ENCODE data around the gene PFN1. TPM values are rescaled to one million over a fixed set of nuclear protein-coding genes. Genes with fewer than 3 reads are reported as not detected.

The PFN1 gene
- total and polyA plus RNA-seq, 2 experiments from 2014 or later: 244 to 706 TPM

DNA sequence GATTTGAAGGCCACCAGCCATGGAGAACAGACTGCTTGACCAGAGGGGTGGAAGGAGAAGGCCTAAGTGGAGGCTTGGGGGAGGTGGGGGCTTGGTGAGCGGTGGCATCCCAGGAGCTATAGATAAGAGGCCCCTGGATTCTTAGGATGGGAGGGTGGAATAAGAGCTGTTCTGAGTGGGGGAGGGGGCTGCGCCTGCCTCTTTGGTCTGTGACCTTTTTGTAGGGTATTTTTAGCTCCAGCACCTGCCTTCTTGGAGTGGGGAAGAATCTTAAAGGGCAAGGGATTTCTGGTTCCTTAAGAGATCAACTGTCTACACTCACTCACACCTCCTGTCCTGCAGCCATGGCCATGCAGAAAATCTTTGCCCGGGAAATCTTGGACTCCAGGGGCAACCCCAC is 3.2 kb upstream of the PFN1 start:
- DNase-seq (ENCODE audit: low spot score): no peak
- Histone ChIP-seq H3K27me3 (no peaks in the 10 kb centered on the region), H4K20me1 (ENCODE audit: insufficient read depth, poor library complexity, severe bottlenecking) (peaks cover 5% of the 10 kb centered on the region), H3K4me1 (ENCODE audit: insufficient read depth) (peaks cover 16% of the 10 kb centered on the region), H3K4me2 (peak overlapping the region; percentile 86), H3K36me3 (replicated peaks; ENCODE audit: insufficient read depth, low read depth) (no peaks in the 10 kb centered on the region), H3K79me2 (peaks cover 18% of the 10 kb centered on the region), H3K9me3 (ENCODE audit: low read depth) (no peaks in the 10 kb centered on the region), H3K27ac (no peak overlapping the region), H2AFZ (no peak overlapping the region), H3K4me3 (no peak overlapping the region), H3K9me2 (replicated peaks; ENCODE audit: insufficient read depth) (no peaks in the 10 kb centered on the region)
- TF ChIP-seq, protein P1, sequence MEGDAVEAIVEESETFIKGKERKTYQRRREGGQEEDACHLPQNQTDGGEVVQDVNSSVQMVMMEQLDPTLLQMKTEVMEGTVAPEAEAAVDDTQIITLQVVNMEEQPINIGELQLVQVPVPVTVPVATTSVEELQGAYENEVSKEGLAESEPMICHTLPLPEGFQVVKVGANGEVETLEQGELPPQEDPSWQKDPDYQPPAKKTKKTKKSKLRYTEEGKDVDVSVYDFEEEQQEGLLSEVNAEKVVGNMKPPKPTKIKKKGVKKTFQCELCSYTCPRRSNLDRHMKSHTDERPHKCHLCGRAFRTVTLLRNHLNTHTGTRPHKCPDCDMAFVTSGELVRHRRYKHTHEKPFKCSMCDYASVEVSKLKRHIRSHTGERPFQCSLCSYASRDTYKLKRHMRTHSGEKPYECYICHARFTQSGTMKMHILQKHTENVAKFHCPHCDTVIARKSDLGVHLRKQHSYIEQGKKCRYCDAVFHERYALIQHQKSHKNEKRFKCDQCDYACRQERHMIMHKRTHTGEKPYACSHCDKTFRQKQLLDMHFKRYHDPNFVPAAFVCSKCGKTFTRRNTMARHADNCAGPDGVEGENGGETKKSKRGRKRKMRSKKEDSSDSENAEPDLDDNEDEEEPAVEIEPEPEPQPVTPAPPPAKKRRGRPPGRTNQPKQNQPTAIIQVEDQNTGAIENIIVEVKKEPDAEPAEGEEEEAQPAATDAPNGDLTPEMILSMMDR (IDR thresholded peaks at IDR 0.05; ENCODE audit: poor library complexity): no peak
- TF ChIP-seq EZH2phosphoT487 (IDR thresholded peaks at IDR 0.05; ENCODE audit: low read depth, severe bottlenecking, unreplicated experiment) (no peak), EZH2 (IDR thresholded peaks at IDR 0.05; ENCODE audit: borderline replicate concordance) (no peak)
- WGBS (ENCODE audit: low lambda C conversion rate, missing lambda C conversion rate): 81% methylated on average over 3 of the region's 3 CpGs

DNA sequence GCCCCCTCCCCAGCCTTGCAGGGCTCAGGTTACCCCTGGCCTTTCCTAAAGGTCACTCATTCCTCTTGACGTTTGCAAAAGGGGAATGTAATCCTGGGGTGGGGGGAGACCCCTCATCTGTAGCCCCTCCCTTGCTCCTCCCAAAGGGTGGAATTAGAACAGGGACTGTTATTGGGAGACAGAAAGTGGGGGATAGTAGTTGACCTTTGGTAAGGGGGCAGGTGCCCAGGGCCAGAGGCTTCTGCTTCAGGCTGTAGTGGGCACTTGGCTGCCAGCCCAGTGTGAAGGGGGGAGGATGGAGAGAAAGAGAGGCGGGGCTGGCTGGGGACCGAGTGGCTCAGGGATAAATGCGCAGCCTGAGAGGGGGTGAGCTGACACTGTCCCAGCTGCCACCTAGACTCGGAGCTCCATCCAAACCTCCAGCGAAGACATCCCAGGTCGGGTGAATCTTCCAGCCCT is 2.4 kb upstream of the PFN1 start, which contains the start of gene ENO3:
Gene ENO3, plus strand, starts transcription at position 374 of the 459 bp plus-strand sequence. CDS start 711 bp downstream, outside the sequence.
- peaks cover 10% of the 10 kb centered on the region for H4K20me1 ChIP-seq (ENCODE audit: insufficient read depth, poor library complexity, severe bottlenecking)
- H3K9me2 ChIP-seq (replicated peaks; ENCODE audit: insufficient read depth): no peaks in the 10 kb centered on the region
- H3K36me3 ChIP-seq (replicated peaks; ENCODE audit: insufficient read depth, low read depth): no peaks in the 10 kb centered on the region
- DNase-seq (ENCODE audit: low spot score): peak; percentile 45
- peak within 1 kb of the TSS; percentile 72 for H2AFZ ChIP-seq
- H3K4me2 ChIP-seq: peak within 1 kb of the TSS; percentile 86
- H3K27me3 ChIP-seq: no peaks in the 10 kb centered on the region
- peaks cover 22% of the 10 kb centered on the region for H3K4me1 ChIP-seq (ENCODE audit: insufficient read depth)
- WGBS (ENCODE audit: low lambda C conversion rate, missing lambda C conversion rate): 43% methylated on average over 6 of the region's 7 CpGs
- TF ChIP-seq, protein P1 (IDR thresholded peaks at IDR 0.05; ENCODE audit: poor library complexity): no peak
- TF ChIP-seq EZH2phosphoT487 (IDR thresholded peaks at IDR 0.05; ENCODE audit: low read depth, severe bottlenecking, unreplicated experiment): no peak
- no peak for TF ChIP-seq EZH2 (IDR thresholded peaks at IDR 0.05; ENCODE audit: borderline replicate concordance)
- H3K4me3 ChIP-seq: peak within 1 kb of the TSS; percentile 61
- no peaks in the 10 kb centered on the region for H3K9me3 ChIP-seq (ENCODE audit: low read depth)
- peaks cover 25% of the 10 kb centered on the region for H3K79me2 ChIP-seq
- H3K27ac ChIP-seq: peak within 1 kb of the TSS; percentile 100

GRCh38 chr17:4950075-4950745 is 1.9 kb upstream of the PFN1 start:
- Histone ChIP-seq H3K4me3 (peak overlapping the region; percentile 61), H3K4me2 (peak overlapping the region; percentile 86), H3K9me3 (ENCODE audit: low read depth) (no peaks in the 10 kb centered on the region), H2AFZ (peak overlapping the region; percentile 72), H3K27me3 (no peaks in the 10 kb centered on the region), H3K36me3 (replicated peaks; ENCODE audit: insufficient read depth, low read depth) (no peaks in the 10 kb centered on the region), H4K20me1 (ENCODE audit: insufficient read depth, poor library complexity, severe bottlenecking) (peaks cover 16% of the 10 kb centered on the region), H3K79me2 (peaks cover 31% of the 10 kb centered on the region), H3K27ac (peak overlapping the region; percentile 100), H3K9me2 (replicated peaks; ENCODE audit: insufficient read depth) (no peaks in the 10 kb centered on the region), H3K4me1 (ENCODE audit: insufficient read depth) (peaks cover 28% of the 10 kb centered on the region)
- no peak for TF ChIP-seq EZH2 (IDR thresholded peaks at IDR 0.05; ENCODE audit: borderline replicate concordance)
- no peak for TF ChIP-seq EZH2phosphoT487 (IDR thresholded peaks at IDR 0.05; ENCODE audit: low read depth, severe bottlenecking, unreplicated experiment)
- TF ChIP-seq, protein P1 (IDR thresholded peaks at IDR 0.05; ENCODE audit: poor library complexity): no peak
- 7% methylated on average over 33 of the region's 52 CpGs for WGBS (ENCODE audit: low lambda C conversion rate, missing lambda C conversion rate)
- DNase-seq (ENCODE audit: low spot score): peak; percentile 59
